HEK293T (cell line): Measurements from ENCODE around the gene STXBP3.

Experiments used
- CTCF ChIA-PET: fragments of 350-600 bp; formaldehyde crosslinking; extraction: SDS; loops from one replicate; lab custom pipeline; 2021; ENCODE audit warnings: antibody characterized with exemption, inconsistent platforms; lab: Yijun Ruan, JAX
- POLR2A ChIA-PET: fragments of 350-600 bp; formaldehyde crosslinking; extraction: SDS; loops from one replicate; lab custom pipeline; 2020; ENCODE audit warnings: antibody characterized with exemption, inconsistent platforms; lab: Yijun Ruan, JAX
- DNase-seq: peaks from one replicate; pipeline ENCODE4 v3.0.0; 2012; ENCODE audit warnings: mixed read lengths; ENCODE audit errors: extremely low spot score
- ARNT ChIP-seq: fragments of 450-650 bp; IDR thresholded peaks from 2 replicates; pipeline ENCODE4 v1.6.1; 2017; ENCODE audit warnings: mild to moderate bottlenecking
- BHLHE40 ChIP-seq: fragments of 450-650 bp; IDR thresholded peaks from 2 replicates; pipeline ENCODE4 v1.6.1; 2016; ENCODE audit warnings: mild to moderate bottlenecking, moderate library complexity, borderline replicate concordance
- CTBP1 ChIP-seq: fragments of 450-650 bp; IDR thresholded peaks from 2 replicates; pipeline ENCODE4 v1.6.1; 2016; ENCODE audit warnings: borderline replicate concordance
- ELF4 ChIP-seq: fragments of 450-650 bp; IDR thresholded peaks from 2 replicates; pipeline ENCODE4 v1.6.1; 2017; ENCODE audit warnings: antibody characterized with exemption
- FOXA1 ChIP-seq: fragments of 450-650 bp; IDR thresholded peaks from 2 replicates; pipeline ENCODE4 v1.6.1; 2016; ENCODE audit warnings: mild to moderate bottlenecking
- FOXK2 ChIP-seq: fragments of 450-650 bp; IDR thresholded peaks from 2 replicates; pipeline ENCODE4 v1.6.1; 2016; ENCODE audit warnings: mild to moderate bottlenecking
- FOXM1 ChIP-seq: fragments of 450-650 bp; IDR thresholded peaks from 2 replicates; pipeline ENCODE4 v1.6.1; 2017; ENCODE audit warnings: mild to moderate bottlenecking, borderline replicate concordance
- HDGF ChIP-seq: fragments of 450-650 bp; IDR thresholded peaks from 2 replicates; pipeline ENCODE4 v1.6.1; 2017; ENCODE audit warnings: antibody characterized with exemption, borderline replicate concordance
- L3MBTL2 ChIP-seq: fragments of 450-650 bp; conservative IDR thresholded peaks from 2 replicates; pipeline ENCODE4 v1.6.1; 2016; ENCODE audit warnings: mild to moderate bottlenecking
- LEF1 ChIP-seq: fragments of 450-650 bp; IDR thresholded peaks from 2 replicates; pipeline ENCODE4 v1.6.1; 2017; ENCODE audit warnings: mild to moderate bottlenecking, borderline replicate concordance
- NFRKB ChIP-seq: fragments of 450-650 bp; IDR thresholded peaks from 2 replicates; pipeline ENCODE4 v1.6.1; 2016; ENCODE audit warnings: mild to moderate bottlenecking, moderate library complexity
- PKNOX1 ChIP-seq: fragments of 450-650 bp; IDR thresholded peaks from 2 replicates; pipeline ENCODE4 v1.6.1; 2016
- SP1 ChIP-seq: fragments of 450-650 bp; IDR thresholded peaks from 2 replicates; pipeline ENCODE4 v1.6.1; 2017
- SUZ12 ChIP-seq: fragments of 450-650 bp; IDR thresholded peaks from 2 replicates; pipeline ENCODE4 v1.6.1; 2016; ENCODE audit warnings: mild to moderate bottlenecking
- TARDBP ChIP-seq: fragments of 450-650 bp; IDR thresholded peaks from 2 replicates; pipeline ENCODE4 v1.6.1; 2016
- ZNF384 ChIP-seq: fragments of 450-650 bp; IDR thresholded peaks from 2 replicates; pipeline ENCODE4 v1.6.1; 2016

The STXBP3 gene

GRCh38 chr1:108742253-108742652, 4.2 kb upstream of the STXBP3 start:
- ChIA-PET POLR2A (no interaction called here), CTCF (no interaction called here)
- TF ChIP-seq CTBP1 = no peak
- no peak for DNase-seq

- TF ChIP-seq SP1 (no peak), FOXK2 (no peak), ARNT (no peak), PKNOX1 (no peak), SUZ12 (no peak), NFRKB (no peak), CTBP1 (no peak), HDGF (no peak)
- POLR2A ChIA-PET = interaction anchor here (2.3 kb wide), 1 partner anchor 54 kb away, joined by 13 read pairs; the partner anchor contains the start of gene PRPF38B
- no peak for DNase-seq
- CTCF ChIA-PET = no interaction called here
These were observed 493 bp upstream of the STXBP3 start for GRCh38 chr1:108745980-108746381.

GRCh38 chr1:108747171-108747850, 837 bp downstream of the STXBP3 start:
- ChIA-PET POLR2A (interaction anchor here (1.0 to 1.3 kb wide), 2 partner anchors 11 to 55 kb away, joined by 3 read pairs; no protein-coding TSS in a partner anchor), CTCF (no interaction called here)
- TF ChIP-seq ELF4 (peak; percentile 8; the same call in 1 of the 2 replicates), SUZ12 (no peak)
- DNase-seq = peak; percentile 77

GRCh38 chr1:108747898-108748297, 1.4 kb downstream of the STXBP3 start:
- TF ChIP-seq ZNF384 = no peak
- TF ChIP-seq FOXM1 = no peak
- TF ChIP-seq FOXA1 = no peak
- TF ChIP-seq TARDBP = no peak
- no peak for TF ChIP-seq CTBP1
- TF ChIP-seq SP1 = no peak
- TF ChIP-seq LEF1 = no peak
- TF ChIP-seq ELF4 = no peak
- TF ChIP-seq L3MBTL2 = no peak
- no peak for TF ChIP-seq HDGF
- TF ChIP-seq BHLHE40 = no peak
- no peak for TF ChIP-seq SUZ12
- TF ChIP-seq ARNT = no peak
- TF ChIP-seq NFRKB = no peak
- TF ChIP-seq PKNOX1 = no peak
- no peak for TF ChIP-seq FOXK2
- ChIA-PET CTCF (no interaction called here), POLR2A (interaction anchor here (1.0 to 1.3 kb wide), 2 partner anchors 55 kb away, joined by 3 read pairs; no protein-coding TSS in a partner anchor)
- DNase-seq = no peak

- no peak for TF ChIP-seq ELF4
- no peak for TF ChIP-seq ZNF384
- no peak for TF ChIP-seq TARDBP
- no peak for TF ChIP-seq CTBP1
- no peak for TF ChIP-seq LEF1
- TF ChIP-seq SUZ12 = no peak
- no peak for TF ChIP-seq FOXM1
- no peak for TF ChIP-seq PKNOX1
- no peak for TF ChIP-seq HDGF
- TF ChIP-seq FOXK2 = no peak
- no peak for TF ChIP-seq NFRKB
- no peak for TF ChIP-seq FOXA1
- no peak for TF ChIP-seq BHLHE40
- TF ChIP-seq SP1 = no peak
- no peak for TF ChIP-seq L3MBTL2
- no peak for TF ChIP-seq ARNT
- no peak for DNase-seq
- POLR2A ChIA-PET = interaction anchor here (1.0 kb wide), 1 partner anchor 56 kb away, joined by 3 read pairs; no protein-coding TSS in a partner anchor
- CTCF ChIA-PET = no interaction called here
These were observed 2.6 kb downstream of the STXBP3 start for GRCh38 chr1:108749081-108749480.

GRCh38 chr1:108750476-108751181, 4.2 kb downstream of the STXBP3 start:
- CTCF ChIA-PET = no interaction called here
- POLR2A ChIA-PET = interaction anchor here (1.5 kb wide), 1 partner anchor 59 kb away, joined by 9 read pairs; the partner anchor contains the start of gene PRPF38B
- DNase-seq = no peak
- TF ChIP-seq ELF4 (no peak), HDGF (no peak), FOXA1 (no peak), PKNOX1 (no peak), L3MBTL2 (no peak), FOXM1 (no peak), LEF1 (no peak), NFRKB (no peak), BHLHE40 (no peak)
